HG02623 (cell line): Measurements from ENCODE around the gene OR2V2.

Experiments
- ATAC-seq: cut with Tn5 transposase; IDR thresholded peaks from one replicate; pipeline ENCODE4 v1.9.1; 2021; ENCODE audit warnings: moderate library complexity; ENCODE audit not compliant: unreplicated experiment

The OR2V2 gene

DNA sequence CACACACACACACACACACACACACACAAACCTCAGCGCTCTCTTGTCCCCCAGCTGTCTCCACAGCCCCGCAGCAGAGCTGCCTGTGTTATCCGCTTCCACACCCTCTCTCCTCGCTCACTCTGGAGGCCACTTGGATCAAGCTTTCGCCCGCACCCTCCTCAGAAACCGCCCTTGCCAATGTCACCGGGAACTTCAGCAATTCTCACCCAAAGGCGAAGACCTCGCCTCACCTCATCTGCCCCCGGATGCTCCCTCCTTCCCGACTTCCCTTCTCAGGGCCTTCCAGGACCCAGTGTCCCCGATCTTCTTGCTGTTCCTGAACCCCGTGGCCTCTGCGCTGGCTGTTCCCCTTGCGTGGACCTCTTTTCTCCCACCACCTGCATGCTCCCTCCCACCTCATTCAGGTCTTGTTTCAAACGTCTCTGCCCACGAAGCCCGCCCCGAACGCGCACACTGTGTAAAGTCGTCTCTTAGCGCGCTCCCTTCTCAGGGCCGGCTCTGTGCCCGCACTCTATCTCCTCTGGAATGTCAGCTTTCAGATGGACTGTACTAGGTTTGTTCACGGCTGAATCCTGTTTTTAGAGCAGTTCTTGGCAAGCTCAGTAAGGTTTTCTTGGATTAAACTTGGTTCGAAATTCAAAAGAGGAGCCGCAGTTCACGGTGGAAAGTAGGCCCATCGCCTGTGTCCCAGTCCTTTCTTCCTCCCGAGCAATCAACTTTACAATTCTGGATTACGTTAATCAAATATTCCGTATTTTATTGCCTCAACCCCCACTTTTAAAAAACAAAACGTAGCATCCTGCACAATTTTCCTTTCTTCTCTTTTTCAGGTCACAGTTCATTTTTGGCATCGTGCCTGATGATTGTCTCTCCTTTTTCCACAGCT lies 58.6 kb downstream of the OR2V2 start:
- no peak for ATAC-seq

GRCh38 chr5:181207214-181207959 lies 60.0 kb downstream of the OR2V2 start:
- ATAC-seq, result no peak

DNA sequence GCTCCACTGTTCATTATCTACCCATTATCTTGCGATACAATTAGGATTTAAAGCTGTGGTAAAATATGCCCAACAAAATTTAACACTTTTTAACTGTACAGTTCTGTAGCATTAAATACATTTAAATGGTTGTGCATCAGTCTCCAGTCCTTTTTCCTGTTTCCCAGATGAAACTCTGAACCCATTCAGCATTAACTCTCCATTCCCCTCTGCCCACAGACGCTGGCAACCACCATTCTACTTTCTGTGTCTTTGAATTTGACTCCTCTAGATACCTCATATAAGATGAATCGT lies 60.5 kb downstream of the OR2V2 start:
- ATAC-seq, result no peak
